ENCODE measurements around the gene SNX19. TPM values are rescaled to one million over a fixed set of nuclear protein-coding genes. Genes with fewer than 3 reads are reported as not detected.

The SNX19 gene
- total RNA-seq, 1 donor from 2014 or later = 45.6 TPM

DNA sequence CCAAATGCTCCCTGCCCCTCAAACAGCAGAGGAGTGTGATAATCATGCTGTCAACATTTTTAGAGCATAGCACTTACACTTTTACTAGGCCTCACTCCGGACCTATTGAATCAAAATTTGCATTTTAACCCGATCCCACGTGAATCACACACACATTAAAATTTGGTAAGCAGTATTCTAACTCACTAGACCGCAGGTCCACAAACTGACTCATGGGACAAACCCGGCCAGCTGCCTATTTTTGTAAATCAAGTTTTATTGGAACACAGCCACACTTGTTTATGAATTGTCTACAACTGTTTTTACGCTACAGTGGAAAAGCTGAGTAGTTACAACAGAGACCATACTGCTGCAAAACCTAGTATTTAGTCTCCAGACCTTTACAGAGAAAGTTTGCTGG, 43.3 kb downstream of the SNX19 start:
- Mint-ChIP-seq H3K27me3 (ENCODE audit: low read depth, unreplicated experiment) (no peaks in the 10 kb centered on the region), H3K27ac (ENCODE audit: unreplicated experiment) (no peak overlapping the region), H3K36me3 (ENCODE audit: low read depth, unreplicated experiment) (peaks cover 18% of the 10 kb centered on the region), H3K4me1 (ENCODE audit: low read depth, unreplicated experiment) (peaks cover 27% of the 10 kb centered on the region), H3K4me3 (ENCODE audit: unreplicated experiment) (no peak overlapping the region), H3K9me3 (ENCODE audit: unreplicated experiment) (no peaks in the 10 kb centered on the region)
- H3K27me3 ChIP-seq (ENCODE audit: insufficient read depth, low read length) = no peaks in the 10 kb centered on the region
- no peaks in the 10 kb centered on the region for H4K20me1 ChIP-seq (ENCODE audit: insufficient read depth, low read length)
- DNase-seq (ENCODE audit: low read depth) = peak; percentile 88
- H3K27ac ChIP-seq (ENCODE audit: low read depth, low read length) = peak overlapping the region; percentile 97
- H2AFZ ChIP-seq (ENCODE audit: low read depth, low read length) = no peak overlapping the region
- H3K4me3 ChIP-seq (ENCODE audit: insufficient read depth, low read depth, low read length) = no peak overlapping the region
- TF ChIP-seq EZH2 (IDR thresholded peaks at IDR 0.05; ENCODE audit: insufficient read depth, low read length) = no peak
- TF ChIP-seq, protein P1, sequence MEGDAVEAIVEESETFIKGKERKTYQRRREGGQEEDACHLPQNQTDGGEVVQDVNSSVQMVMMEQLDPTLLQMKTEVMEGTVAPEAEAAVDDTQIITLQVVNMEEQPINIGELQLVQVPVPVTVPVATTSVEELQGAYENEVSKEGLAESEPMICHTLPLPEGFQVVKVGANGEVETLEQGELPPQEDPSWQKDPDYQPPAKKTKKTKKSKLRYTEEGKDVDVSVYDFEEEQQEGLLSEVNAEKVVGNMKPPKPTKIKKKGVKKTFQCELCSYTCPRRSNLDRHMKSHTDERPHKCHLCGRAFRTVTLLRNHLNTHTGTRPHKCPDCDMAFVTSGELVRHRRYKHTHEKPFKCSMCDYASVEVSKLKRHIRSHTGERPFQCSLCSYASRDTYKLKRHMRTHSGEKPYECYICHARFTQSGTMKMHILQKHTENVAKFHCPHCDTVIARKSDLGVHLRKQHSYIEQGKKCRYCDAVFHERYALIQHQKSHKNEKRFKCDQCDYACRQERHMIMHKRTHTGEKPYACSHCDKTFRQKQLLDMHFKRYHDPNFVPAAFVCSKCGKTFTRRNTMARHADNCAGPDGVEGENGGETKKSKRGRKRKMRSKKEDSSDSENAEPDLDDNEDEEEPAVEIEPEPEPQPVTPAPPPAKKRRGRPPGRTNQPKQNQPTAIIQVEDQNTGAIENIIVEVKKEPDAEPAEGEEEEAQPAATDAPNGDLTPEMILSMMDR (IDR thresholded peaks at IDR 0.05; ENCODE audit: insufficient read depth, low read depth, low read length) = no peak
- peaks cover 26% of the 10 kb centered on the region for H3K36me3 ChIP-seq (ENCODE audit: insufficient read depth, low read length)
- no peaks in the 10 kb centered on the region for H3K9me3 ChIP-seq (ENCODE audit: insufficient read depth, low read depth, low read length)
- no peaks in the 10 kb centered on the region for H3K79me2 ChIP-seq (ENCODE audit: insufficient read depth, low read length)
- peak overlapping the region; percentile 42 for H3K4me2 ChIP-seq (ENCODE audit: low read length)
- H3K9ac ChIP-seq (ENCODE audit: low read length) = peak overlapping the region; percentile 77
- peak; percentile 84 for FAIRE-seq
- H3K4me1 ChIP-seq (ENCODE audit: insufficient read depth, low read length) = peaks cover 42% of the 10 kb centered on the region

DNA sequence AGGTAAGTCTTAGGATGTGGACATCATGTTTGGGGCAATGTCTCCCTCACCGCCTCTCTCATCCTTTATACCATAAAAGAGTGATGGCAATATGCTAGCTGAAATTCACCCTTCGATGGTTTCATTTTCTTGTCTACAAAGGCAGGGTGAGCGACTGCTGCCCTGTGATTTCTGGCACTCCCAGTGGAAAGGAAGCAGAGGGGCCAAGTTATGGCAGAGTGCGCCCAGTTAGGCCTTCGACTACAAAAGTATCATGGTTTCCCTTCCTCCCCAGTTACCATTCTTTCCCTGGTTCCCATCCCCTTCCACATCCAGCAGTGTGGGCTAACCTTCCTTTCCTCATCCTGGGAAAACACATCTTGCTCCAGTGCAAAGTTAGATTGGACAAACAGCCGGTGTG, 43.8 kb downstream of the SNX19 start:
- FAIRE-seq = no peak
- no peaks in the 10 kb centered on the region for H4K20me1 ChIP-seq (ENCODE audit: insufficient read depth, low read length)
- no peak for DNase-seq (ENCODE audit: low read depth)
- peaks cover 21% of the 10 kb centered on the region for H3K36me3 ChIP-seq (ENCODE audit: insufficient read depth, low read length)
- H3K36me3 Mint-ChIP-seq (ENCODE audit: low read depth, unreplicated experiment) = peaks cover 13% of the 10 kb centered on the region
- TF ChIP-seq, protein P1 (IDR thresholded peaks at IDR 0.05; ENCODE audit: insufficient read depth, low read depth, low read length) = no peak
- H3K9me3 Mint-ChIP-seq (ENCODE audit: unreplicated experiment) = no peaks in the 10 kb centered on the region
- H3K9me3 ChIP-seq (ENCODE audit: insufficient read depth, low read depth, low read length) = no peaks in the 10 kb centered on the region
- peak overlapping the region; percentile 97 for H3K27ac ChIP-seq (ENCODE audit: low read depth, low read length)
- peak overlapping the region; percentile 42 for H3K4me2 ChIP-seq (ENCODE audit: low read length)
- H3K4me3 Mint-ChIP-seq (ENCODE audit: unreplicated experiment) = no peak overlapping the region
- H3K27me3 ChIP-seq (ENCODE audit: insufficient read depth, low read length) = no peaks in the 10 kb centered on the region
- H3K79me2 ChIP-seq (ENCODE audit: insufficient read depth, low read length) = no peaks in the 10 kb centered on the region
- H2AFZ ChIP-seq (ENCODE audit: low read depth, low read length) = no peak overlapping the region
- no peaks in the 10 kb centered on the region for H3K27me3 Mint-ChIP-seq (ENCODE audit: low read depth, unreplicated experiment)
- peaks cover 27% of the 10 kb centered on the region for H3K4me1 Mint-ChIP-seq (ENCODE audit: low read depth, unreplicated experiment)
- H3K27ac Mint-ChIP-seq (ENCODE audit: unreplicated experiment) = no peak overlapping the region
- H3K9ac ChIP-seq (ENCODE audit: low read length) = peak overlapping the region; percentile 77
- H3K4me3 ChIP-seq (ENCODE audit: insufficient read depth, low read depth, low read length) = no peak overlapping the region
- H3K4me1 ChIP-seq (ENCODE audit: insufficient read depth, low read length) = peaks cover 42% of the 10 kb centered on the region

DNA sequence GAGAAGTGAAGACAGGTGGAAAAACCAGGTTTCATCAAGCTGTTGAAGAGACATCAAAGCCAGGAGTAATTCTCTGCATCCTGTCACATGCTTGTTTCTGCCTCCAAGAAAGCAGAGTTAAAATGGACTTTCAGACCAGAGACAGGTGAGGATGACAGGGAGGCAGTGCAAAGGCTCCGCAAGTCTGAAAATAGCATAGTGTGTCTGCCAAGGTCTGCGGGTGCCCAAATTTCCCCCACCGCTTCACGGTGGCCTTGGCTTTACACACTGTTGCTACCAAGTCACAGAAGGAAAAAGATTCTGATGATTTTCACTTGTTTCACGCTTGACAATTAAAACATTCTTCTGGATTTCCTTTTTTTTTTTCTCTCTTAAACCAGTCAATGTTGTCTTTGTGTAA, 44.2 kb downstream of the SNX19 start:
- peak; percentile 23 for FAIRE-seq
- Mint-ChIP-seq H3K4me3 (ENCODE audit: unreplicated experiment) (no peak overlapping the region), H3K36me3 (ENCODE audit: low read depth, unreplicated experiment) (peaks cover 14% of the 10 kb centered on the region), H3K9me3 (ENCODE audit: unreplicated experiment) (no peaks in the 10 kb centered on the region), H3K27ac (ENCODE audit: unreplicated experiment) (no peak overlapping the region), H3K4me1 (ENCODE audit: low read depth, unreplicated experiment) (peaks cover 27% of the 10 kb centered on the region), H3K27me3 (ENCODE audit: low read depth, unreplicated experiment) (no peaks in the 10 kb centered on the region)
- Histone ChIP-seq H4K20me1 (ENCODE audit: insufficient read depth, low read length) (no peaks in the 10 kb centered on the region), H2AFZ (ENCODE audit: low read depth, low read length) (no peak overlapping the region), H3K9me3 (ENCODE audit: insufficient read depth, low read depth, low read length) (no peaks in the 10 kb centered on the region), H3K27ac (ENCODE audit: low read depth, low read length) (peak overlapping the region; percentile 97), H3K4me1 (ENCODE audit: insufficient read depth, low read length) (peaks cover 42% of the 10 kb centered on the region), H3K4me3 (ENCODE audit: insufficient read depth, low read depth, low read length) (no peak overlapping the region), H3K36me3 (ENCODE audit: insufficient read depth, low read length) (peaks cover 17% of the 10 kb centered on the region), H3K27me3 (ENCODE audit: insufficient read depth, low read length) (no peaks in the 10 kb centered on the region), H3K79me2 (ENCODE audit: insufficient read depth, low read length) (no peaks in the 10 kb centered on the region), H3K4me2 (ENCODE audit: low read length) (peak overlapping the region; percentile 42), H3K9ac (ENCODE audit: low read length) (peak overlapping the region; percentile 77)
- TF ChIP-seq EZH2 (IDR thresholded peaks at IDR 0.05; ENCODE audit: insufficient read depth, low read length) = no peak
- TF ChIP-seq, protein P1 (IDR thresholded peaks at IDR 0.05; ENCODE audit: insufficient read depth, low read depth, low read length) = no peak
- DNase-seq (ENCODE audit: low read depth) = no peak

Measured in astrocyte (in vitro differentiated cells and primary cell).